Adrenal gland (tissue), 5 donors: ENCODE data around the gene GTF2A1L.

Experiments used
- POLR2A ChIP-seq, 2 donors: fragments of 450-650 bp; IDR thresholded peaks; one replicate each; pipeline ENCODE4 v1.6.1; 2017; ENCODE audit warnings: antibody characterized with exemption in 2 of 2, mild to moderate bottlenecking in 2 of 2, moderate library complexity in 1 of 2
- TF ChIP-seq, protein P1 (sequence below), 6 experiments: fragments of 450-650 bp in 4 of 6; fragments of 200-600 bp in 2 of 6; sonication (generic) in 1 of 6; IDR thresholded peaks; 1 replicate in 5 of 6; 2 replicates in 1 of 6; pipeline versions ENCODE4 v1.5.1 to v1.8.0; 2016 to 2021; ENCODE audit warnings: antibody characterized with exemption in 6 of 6, mild to moderate bottlenecking in 2 of 6, moderate library complexity in 1 of 6
- donor health status: DM: no; HTN: no; CAD: no.

DNA sequence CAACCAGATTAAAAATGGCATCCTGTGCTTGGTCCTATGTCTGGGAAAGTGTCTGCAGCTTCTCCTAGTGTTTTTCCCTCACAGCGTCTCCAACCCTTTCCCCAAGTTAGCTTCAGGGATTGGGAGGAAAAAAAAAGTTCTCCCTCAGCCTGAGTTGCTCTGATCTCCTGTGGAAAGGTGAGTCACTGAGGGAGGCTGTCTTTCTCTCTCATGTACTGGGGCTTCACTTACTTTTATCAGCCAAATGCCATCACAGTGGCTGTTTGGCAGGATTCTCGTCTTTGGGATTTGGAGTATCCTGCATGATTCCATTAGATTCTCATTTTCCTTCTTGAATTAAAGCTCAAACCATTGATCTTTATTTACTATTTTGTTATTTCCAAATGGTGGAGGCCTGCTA lies 18.1 kb downstream of the GTF2A1L start:
- TF ChIP-seq, protein P1, sequence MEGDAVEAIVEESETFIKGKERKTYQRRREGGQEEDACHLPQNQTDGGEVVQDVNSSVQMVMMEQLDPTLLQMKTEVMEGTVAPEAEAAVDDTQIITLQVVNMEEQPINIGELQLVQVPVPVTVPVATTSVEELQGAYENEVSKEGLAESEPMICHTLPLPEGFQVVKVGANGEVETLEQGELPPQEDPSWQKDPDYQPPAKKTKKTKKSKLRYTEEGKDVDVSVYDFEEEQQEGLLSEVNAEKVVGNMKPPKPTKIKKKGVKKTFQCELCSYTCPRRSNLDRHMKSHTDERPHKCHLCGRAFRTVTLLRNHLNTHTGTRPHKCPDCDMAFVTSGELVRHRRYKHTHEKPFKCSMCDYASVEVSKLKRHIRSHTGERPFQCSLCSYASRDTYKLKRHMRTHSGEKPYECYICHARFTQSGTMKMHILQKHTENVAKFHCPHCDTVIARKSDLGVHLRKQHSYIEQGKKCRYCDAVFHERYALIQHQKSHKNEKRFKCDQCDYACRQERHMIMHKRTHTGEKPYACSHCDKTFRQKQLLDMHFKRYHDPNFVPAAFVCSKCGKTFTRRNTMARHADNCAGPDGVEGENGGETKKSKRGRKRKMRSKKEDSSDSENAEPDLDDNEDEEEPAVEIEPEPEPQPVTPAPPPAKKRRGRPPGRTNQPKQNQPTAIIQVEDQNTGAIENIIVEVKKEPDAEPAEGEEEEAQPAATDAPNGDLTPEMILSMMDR (IDR thresholded peaks at IDR 0.05), result no peak
- no peak for TF ChIP-seq POLR2A (IDR thresholded peaks at IDR 0.05)
